Fibroblast of mammary gland (primary cell): Measurements from ENCODE around the gene NPIPB5.
"Not testable (repeated sequence)": the region's sequence is repeated elsewhere in the genome, so short reads cannot be mapped to it uniquely, and the experiment has no call there.

Experiments
- DNase-seq: peaks from one replicate; pipeline ENCODE4 v3.0.0-alpha.2; 2010; ENCODE audit warnings: low read depth
- H3K4me3 ChIP-seq: 2 replicates; pipeline ENCODE4 v1.5.1; 2011; ENCODE audit warnings: low read depth, mild to moderate bottlenecking, low read length, moderate library complexity; ENCODE audit not compliant: control insufficient read depth

The NPIPB5 gene

DNA sequence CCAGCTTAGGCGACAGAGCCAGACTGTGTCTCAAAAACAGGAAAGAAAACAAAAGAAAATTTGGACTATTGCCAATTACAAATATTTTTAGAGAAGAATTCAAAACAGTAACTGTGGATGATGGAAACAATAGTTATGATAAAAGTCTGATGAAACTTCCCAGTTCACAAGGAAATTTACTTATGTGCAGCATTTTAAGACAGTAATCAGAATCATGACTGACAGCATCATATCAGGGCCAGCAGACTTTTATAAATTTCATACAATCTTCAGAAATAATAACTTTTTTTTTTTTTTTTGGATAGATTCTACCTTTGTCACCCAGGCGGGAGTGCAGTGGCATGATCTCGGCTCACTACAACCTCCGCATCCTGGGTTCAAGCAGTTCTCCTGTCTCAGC lies at the start of gene NPIPB5:
Gene NPIPB5 (plus strand): TSS at position 301 of the 400 bp plus-strand sequence. CDS start 2,911 bp downstream, outside the sequence.
- DNase-seq, H3K4me3 ChIP-seq: not testable (repeated sequence)

DNA sequence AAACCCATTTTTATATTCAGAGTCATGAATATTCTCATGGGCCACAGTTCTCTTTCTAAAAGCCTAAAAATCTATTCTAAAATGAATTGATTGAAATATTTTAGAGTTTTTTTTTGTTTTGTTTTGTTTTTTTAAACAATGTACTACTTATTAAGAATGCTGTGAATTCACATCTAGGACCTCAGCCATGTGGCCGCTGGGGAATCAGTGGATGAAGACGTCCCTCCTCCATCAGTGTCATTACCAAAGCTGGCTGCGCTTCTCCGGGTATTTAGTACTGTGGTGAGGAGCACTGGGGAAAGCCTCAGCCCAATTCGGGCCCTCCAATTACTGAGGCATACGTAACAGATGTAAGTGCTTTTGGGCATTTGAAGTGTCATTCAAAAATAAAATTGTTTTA lies 41.8 kb upstream of the NPIPB5 start:
- not testable (repeated sequence) for H3K4me3 ChIP-seq, DNase-seq

DNA sequence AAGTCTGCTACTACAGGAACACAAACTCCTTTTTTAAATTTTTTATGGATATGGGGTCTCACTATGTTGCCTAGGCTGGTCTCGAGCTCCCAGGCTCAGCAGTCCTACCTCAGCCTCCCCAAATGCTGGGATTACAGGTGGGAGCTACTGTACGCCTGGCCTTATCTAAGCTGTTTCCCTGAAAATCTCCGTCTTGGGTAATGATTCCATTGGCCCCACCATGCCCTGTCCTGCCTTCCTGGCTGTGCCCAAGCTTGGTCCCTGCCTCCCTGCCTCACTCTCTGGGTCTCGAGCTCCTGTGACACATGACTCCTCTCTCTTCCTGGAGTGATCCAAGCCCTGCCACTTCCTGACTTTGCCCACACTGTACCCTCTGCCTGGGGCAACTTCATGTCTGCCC lies 27.3 kb downstream of the NPIPB5 start:
- H3K4me3 ChIP-seq, DNase-seq: not testable (repeated sequence)

DNA sequence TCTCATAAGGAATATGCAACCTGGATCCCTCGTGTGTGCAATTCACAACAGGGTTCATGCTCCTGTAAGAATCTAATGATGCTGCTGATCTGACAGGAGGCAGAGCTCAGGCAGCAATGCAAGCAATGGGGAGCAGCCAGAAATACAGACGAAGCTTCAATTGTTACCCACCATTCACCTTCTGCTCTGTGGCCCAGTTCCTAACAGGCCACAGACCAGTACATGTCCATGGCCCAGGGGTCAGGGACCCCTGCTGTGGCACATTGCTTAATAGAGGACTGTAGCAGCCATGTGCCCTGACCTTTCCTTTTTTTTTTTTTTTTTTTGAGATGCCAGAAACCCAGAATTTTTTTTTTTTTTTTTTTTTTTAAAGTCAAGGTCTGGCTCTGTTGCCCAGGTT lies 34.1 kb downstream of the NPIPB5 start:
- not testable (repeated sequence) for H3K4me3 ChIP-seq, DNase-seq

DNA sequence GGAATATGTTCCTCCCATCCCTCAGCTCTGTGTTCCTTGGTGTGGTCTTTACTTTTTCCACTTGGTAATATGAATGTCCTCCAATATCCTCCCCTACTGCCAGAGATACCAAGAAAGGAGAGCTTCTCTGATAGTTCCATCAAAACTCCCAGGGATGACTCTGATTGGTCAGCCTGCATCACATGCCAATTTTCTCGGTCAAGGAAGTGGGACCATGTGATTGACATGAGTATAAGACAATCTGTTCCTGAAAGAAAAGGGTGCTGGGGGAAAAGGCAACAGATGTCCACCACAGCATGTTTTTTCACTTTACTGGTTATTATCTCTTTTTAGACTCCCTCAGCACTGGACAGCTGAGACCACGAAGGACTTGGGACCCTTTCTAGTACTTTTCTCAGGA lies 35.9 kb downstream of the NPIPB5 start:
- DNase-seq, H3K4me3 ChIP-seq: not testable (repeated sequence)

DNA sequence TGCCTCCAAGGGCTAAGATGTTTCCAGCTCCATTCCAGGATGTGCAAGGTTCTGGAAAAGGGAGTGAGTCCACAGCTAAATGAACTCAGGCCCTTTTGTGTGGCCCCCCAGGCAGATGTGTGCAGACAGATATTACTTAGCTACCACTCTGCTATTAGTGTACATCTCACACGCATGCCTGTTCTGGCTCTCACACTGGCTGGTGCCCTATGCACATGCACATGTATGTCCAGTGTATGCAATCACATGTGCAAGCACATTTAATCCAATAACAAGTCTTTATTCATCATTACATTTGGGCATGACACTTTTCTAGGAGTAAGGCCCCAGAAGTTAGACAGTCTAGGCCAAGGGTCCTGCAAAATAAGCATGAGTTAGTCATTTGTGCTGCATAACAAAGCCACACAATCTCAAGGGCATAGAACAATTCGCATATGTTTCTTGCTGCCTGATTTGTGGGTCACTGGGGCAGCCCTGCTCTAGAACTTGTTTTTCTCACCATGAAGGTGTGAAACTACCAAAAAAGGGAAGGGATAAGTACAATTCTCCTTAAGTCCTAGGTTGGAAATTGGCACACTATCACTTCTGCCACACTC lies 36.6 kb downstream of the NPIPB5 start:
- DNase-seq, H3K4me3 ChIP-seq: not testable (repeated sequence)

DNA sequence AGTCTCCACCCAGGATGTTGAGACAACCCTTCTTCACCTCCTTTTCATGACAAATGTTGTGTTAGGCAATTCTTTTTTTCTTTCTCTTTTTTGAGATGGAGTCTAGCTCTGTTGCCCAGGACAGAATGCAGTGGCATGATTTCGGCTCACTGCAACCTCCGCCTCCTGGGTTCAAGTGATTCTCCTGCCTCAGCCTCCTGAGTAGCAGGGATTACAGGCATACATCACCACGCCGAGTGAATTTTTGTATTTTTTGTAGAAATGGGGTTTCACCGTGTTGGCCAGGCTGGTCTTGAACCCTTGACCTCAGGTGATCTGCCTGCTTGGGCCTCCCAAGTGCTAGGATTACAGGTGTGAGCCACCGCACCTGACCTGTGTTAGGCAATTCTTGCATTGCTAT lies 39.2 kb downstream of the NPIPB5 start:
- H3K4me3 ChIP-seq, DNase-seq: not testable (repeated sequence)

DNA sequence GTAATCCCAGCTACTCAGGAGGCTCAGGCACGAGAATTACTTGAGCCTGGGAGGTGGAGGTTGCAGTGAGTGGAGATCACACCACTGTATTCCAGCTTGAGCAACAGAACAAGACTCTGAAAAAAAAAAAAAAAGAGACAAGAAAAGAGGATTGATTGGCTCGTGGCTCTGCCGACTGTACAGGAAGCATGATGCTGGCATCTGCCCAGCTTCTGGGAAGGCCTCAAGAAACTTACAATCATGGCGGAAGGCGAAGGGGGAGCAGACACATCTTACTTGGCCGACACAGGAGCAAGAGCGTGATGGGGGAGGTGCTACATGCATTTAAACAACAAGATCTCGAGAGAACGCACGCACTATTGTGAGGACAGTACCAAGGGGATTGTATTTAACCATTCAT lies 40.5 kb downstream of the NPIPB5 start:
- not testable (repeated sequence) for DNase-seq, H3K4me3 ChIP-seq

DNA sequence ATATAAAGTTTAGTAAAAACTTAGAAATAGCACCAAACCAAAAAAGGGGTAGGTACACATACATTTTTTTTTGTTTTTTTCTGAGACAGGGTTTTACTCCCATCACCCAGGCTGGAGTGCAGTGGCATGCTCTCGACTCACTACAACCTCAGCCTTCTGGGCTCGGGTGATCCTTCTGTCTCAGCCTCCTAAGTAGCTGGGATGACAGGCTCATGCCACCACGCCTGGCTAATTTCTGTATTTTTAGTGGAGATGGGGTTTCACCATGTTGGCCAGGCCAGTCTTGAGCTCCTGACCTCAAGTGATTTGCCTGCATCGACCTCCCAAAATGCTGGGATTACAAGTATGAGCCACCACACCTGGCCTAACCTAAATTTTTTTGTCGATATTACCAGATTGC lies 41.0 kb downstream of the NPIPB5 start:
- H3K4me3 ChIP-seq, DNase-seq: not testable (repeated sequence)

DNA sequence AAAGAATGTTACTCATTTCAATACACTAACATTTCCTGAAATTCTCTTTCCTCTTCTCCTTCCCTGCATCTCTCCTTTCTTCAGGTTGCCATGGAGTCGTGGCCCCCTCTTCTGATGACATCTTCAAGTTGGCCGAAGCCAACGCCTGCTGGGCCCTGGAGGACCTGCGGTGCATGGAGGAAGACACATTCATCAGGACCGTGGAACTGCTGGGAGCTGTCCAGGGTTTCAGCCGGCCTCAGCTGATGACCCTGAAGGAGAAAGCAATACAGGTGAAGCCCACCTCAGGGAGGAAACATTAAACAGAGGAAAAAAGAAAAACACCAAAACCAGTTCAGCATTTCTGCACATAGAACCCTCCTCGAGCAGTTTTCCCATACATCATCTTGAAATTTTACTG lies 46.1 kb downstream of the NPIPB5 start:
- H3K4me3 ChIP-seq, DNase-seq: not testable (repeated sequence)
